OCI-LY3 (cell line): ENCODE data around the gene CLEC18A.

ENCODE experiments used
- CTCF ChIP-seq: fragments of 200-600, 300-600 bp; sonication (generic); IDR thresholded peaks from 2 replicates; pipeline ENCODE4 v1.5.1; 2014; ENCODE audit warnings: antibody characterized with exemption, low read length, low read depth
- EZH2phosphoT487 ChIP-seq: fragments of 200-600 bp; shearing (Covaris generic); IDR thresholded peaks from 2 replicates; pipeline ENCODE4 v1.6.1; 2018; ENCODE audit warnings: antibody characterized with exemption, mixed run types, low read depth

GRCh38 chr16:69924777-69925191 is 26.4 kb upstream of the CLEC18A start:
- no peak for TF ChIP-seq EZH2phosphoT487
- TF ChIP-seq CTCF: no peak
